ENCODE results near the gene PLEKHG3.

PLEKHG3 gene

DNA sequence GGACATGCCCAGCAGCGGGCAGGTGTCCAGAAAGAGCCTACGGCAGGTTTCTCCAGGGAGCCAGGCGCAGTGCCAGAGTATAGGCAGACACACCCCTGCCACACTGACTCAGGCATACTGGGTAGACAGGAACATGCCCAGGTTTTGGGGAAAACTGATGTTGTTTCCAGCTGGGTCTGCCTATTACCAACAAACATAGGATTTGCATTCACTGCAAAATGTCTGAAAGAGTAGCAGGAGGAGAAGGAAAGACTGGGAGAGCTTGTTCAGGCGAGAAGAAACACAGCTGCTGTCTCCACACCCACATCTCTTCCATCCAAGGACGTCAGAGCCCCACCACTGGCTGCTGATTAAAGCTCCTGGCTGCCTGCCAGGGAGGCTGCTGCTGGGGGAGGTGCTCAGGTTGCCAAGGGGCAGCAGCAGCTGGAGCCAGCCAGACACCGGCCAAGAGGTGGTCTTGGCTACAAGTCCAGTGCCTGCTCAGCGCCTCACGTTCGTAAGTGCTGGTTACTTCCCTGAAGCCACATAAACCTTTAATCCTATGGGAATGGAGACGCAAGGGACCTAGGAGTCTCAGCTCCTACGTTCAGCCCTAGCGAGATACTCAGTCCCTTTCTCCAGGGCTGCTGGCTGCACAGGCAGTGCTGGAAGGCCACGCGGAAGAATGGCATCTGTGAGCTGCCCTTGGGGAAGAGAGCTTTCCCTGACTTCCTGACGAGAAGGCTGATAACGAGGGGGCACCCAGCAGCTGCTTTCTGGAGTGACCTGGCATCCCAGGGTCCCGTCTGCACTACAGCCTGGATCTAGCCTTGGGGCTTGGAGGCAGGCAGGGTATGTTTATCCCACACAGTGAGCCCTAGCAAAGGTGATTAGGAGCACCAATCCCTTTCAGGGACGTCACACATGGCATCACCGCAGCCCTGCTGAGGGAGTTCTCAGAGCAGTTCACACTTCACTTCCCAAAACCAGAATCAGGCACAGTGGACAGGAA, 58.1 kb downstream of the PLEKHG3 start:
- no peak overlapping the region for H3K4me3 Mint-ChIP-seq
- peaks cover 3% of the 10 kb centered on the region for H3K27me3 Mint-ChIP-seq
- H3K36me3 Mint-ChIP-seq (ENCODE audit: low read depth), result no peaks in the 10 kb centered on the region
- peak; percentile 57 for DNase-seq
- peaks cover 43% of the 10 kb centered on the region for H3K4me1 Mint-ChIP-seq (ENCODE audit: low read depth)
- no peaks in the 10 kb centered on the region for H3K9me3 Mint-ChIP-seq
- no peak overlapping the region for H3K27ac Mint-ChIP-seq

- no peak for DNase-seq
- Mint-ChIP-seq H3K4me1 (ENCODE audit: low read depth) (peaks cover 39% of the 10 kb centered on the region), H3K27me3 (peaks cover 3% of the 10 kb centered on the region), H3K36me3 (ENCODE audit: low read depth) (no peaks in the 10 kb centered on the region), H3K4me3 (no peak overlapping the region), H3K27ac (no peak overlapping the region), H3K9me3 (no peaks in the 10 kb centered on the region)
Observed at GRCh38 chr14:64763085-64763782, 59.0 kb downstream of the PLEKHG3 start.

DNA sequence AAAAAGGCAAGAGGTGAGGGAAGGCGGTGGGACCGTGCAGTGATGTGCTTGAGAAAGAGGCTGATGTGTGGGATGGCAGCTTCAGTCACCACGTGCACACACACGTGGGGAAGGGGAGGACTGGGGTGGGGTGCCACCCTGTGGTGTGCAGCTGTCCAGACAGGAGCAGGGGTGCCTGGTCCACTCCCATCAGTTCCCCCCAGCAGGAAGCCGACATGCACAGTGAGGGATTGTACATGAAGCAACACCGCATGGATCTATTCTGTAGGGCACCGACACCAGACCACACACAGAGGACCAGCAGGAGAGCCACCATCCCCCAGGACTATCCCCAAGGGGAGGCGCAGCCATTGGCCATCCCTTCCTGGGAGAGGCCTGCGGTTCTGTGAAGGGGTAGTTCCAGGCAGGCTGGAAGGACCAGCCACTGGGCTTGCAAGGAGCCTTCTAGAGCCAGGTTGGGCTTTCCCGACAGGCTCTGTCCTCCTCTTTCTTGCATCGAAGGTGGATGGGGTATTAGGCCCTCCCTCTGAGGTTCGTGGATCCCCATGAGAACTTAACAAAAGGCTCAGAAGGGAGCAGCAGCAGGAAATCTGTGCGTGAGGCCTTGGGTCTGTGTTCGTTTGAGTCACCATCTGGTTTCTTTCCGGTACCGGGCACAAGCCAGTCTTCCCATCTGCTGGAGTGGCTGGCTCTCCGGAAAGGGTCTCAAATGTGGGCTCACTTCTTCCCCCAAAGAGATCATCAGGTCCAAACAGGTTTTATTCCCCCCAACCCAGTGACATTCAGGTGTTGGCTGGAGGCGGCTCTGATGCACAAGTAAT, 59.8 kb downstream of the PLEKHG3 start:
- H3K27me3 Mint-ChIP-seq, result peaks cover 3% of the 10 kb centered on the region
- H3K4me3 Mint-ChIP-seq, result peak overlapping the region; percentile 59
- no peak for DNase-seq
- peaks cover 36% of the 10 kb centered on the region for H3K4me1 Mint-ChIP-seq (ENCODE audit: low read depth)
- H3K9me3 Mint-ChIP-seq, result no peaks in the 10 kb centered on the region
- no peak overlapping the region for H3K27ac Mint-ChIP-seq
- H3K36me3 Mint-ChIP-seq (ENCODE audit: low read depth), result no peaks in the 10 kb centered on the region

DNA sequence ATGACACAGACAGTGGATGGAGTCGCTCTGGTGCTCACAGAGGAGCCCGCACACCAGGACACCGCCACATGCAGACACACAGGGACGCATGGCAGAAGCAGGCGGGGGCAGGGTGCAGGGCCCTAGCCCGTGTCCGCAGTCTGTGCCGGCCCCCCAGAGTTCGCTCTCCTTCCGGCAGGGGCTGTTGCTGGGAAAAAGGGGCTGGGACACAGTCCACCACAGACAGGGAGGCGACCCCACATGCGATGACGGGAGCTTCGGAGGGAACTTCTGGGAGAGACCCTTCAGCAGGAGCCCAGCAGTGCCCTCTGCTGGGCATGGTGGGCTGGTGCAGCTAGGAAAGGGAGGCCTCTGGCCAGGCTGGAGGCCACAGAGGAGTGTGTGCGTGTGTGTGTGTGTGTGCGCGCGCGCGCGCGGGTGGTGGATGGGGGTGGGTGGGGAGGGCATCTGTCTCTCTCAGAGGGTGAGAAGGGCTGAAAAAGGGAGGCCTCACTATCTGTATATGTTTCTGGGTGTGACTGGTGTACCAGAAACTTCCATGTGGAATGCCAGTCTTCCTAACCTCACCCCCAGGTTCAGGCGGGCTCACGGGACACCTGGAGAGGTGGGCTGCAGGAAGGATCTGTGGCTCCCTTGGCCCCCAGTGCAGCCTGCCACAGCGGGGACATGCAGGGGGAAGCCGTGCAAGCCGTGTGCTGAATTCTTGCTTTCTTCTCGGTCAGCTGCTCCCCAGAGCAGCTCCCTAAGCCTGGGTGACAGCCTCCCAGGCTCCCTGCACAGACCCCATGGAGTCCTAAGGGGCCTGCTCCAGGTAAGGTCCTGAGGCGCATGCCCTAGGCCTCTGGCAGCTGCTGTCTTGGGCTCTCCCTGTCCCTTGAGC, 60.7 kb downstream of the PLEKHG3 start:
- H3K4me3 Mint-ChIP-seq, result peak overlapping the region; percentile 59
- peak overlapping the region; percentile 47 for H3K27ac Mint-ChIP-seq
- no peaks in the 10 kb centered on the region for H3K9me3 Mint-ChIP-seq
- H3K27me3 Mint-ChIP-seq, result no peaks in the 10 kb centered on the region
- peak; percentile 83 for DNase-seq
- H3K36me3 Mint-ChIP-seq (ENCODE audit: low read depth), result no peaks in the 10 kb centered on the region
- peaks cover 32% of the 10 kb centered on the region for H3K4me1 Mint-ChIP-seq (ENCODE audit: low read depth)

DNA sequence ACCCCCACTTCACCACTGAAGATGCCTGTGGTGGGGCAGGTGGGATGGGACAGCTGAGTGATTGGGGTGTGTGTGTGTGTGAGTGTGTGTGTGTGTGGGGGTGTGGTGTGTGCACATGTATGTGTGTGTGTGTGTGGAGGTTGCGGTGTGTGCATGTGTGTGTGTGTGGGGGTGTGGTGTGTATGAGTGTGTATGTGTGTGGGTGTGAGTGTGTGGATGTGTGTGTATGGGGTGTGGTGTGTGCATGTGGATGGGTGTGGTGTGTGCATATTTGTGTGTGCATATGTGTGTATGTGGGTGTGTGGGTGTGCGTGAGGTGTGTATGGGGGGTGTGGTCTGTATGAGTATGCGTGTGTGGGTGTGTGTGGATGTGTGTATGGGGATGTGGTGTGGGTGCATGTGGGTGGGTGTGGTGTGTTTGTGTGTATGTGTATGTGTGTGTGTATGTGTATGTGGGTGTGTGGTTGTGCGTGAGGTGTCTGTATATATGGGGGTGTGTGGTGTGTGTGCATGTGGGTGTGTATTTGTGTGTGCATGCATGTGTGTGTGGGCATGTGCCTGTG, 61.6 kb downstream of the PLEKHG3 start:
- no peak overlapping the region for H3K27ac Mint-ChIP-seq
- H3K27me3 Mint-ChIP-seq, result no peaks in the 10 kb centered on the region

GRCh38 chr14:64766430-64767151, 62.4 kb downstream of the PLEKHG3 start:
- no peak for DNase-seq
- Mint-ChIP-seq H3K4me1 (ENCODE audit: low read depth) (peaks cover 33% of the 10 kb centered on the region), H3K9me3 (no peaks in the 10 kb centered on the region), H3K27ac (no peak overlapping the region), H3K27me3 (no peaks in the 10 kb centered on the region), H3K36me3 (ENCODE audit: low read depth) (no peaks in the 10 kb centered on the region), H3K4me3 (no peak overlapping the region)

More for the DNA sequence above, 61.6 kb downstream of the PLEKHG3 start:
- Mint-ChIP-seq H3K4me1 (ENCODE audit: low read depth) (peaks cover 30% of the 10 kb centered on the region), H3K9me3 (no peaks in the 10 kb centered on the region), H3K4me3 (no peak overlapping the region), H3K36me3 (ENCODE audit: low read depth) (no peaks in the 10 kb centered on the region)
- no peak for DNase-seq

GRCh38 chr14:64767215-64767964, 63.2 kb downstream of the PLEKHG3 start:
- Mint-ChIP-seq H3K36me3 (ENCODE audit: low read depth) (no peaks in the 10 kb centered on the region), H3K27ac (no peak overlapping the region), H3K9me3 (no peaks in the 10 kb centered on the region), H3K27me3 (no peaks in the 10 kb centered on the region), H3K4me1 (ENCODE audit: low read depth) (peaks cover 28% of the 10 kb centered on the region), H3K4me3 (no peak overlapping the region)
- DNase-seq, result no peak

DNA sequence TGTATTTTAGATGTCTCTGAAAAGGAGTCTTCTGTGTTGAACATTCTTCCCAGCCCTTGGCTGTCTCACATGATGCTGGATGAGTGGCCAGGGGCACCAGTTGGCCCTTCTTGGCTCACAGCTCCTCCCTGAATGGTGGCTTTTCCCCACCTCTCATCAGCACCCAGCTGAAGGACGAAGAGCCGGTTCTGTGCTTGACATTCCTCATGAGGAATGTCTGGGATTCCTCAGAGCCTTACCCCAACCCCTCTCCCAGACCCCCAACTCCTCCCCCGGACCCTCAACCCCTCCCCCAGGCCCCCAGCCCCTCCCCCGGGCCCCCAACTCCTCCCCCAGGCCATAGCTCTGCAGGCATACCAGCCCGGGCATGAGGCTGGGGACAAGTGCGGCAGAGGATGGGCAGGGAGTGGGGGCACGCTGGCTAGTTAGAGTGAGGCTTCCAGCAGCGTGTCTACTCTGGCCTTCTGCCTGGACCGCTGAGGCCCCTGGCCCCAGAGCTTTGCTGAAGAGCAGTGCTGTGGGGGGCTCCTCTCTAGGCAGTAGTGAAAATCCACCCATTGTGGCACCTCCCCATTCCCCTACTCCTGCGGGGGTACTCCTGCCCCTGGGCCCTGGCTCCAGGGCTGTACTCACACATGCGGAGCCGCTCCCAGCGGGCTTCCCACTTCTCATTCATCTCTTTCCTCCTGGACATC, 64.3 kb downstream of the PLEKHG3 start:
- Mint-ChIP-seq H3K4me3 (no peak overlapping the region), H3K4me1 (ENCODE audit: low read depth) (peaks cover 22% of the 10 kb centered on the region), H3K27me3 (no peaks in the 10 kb centered on the region), H3K27ac (no peak overlapping the region), H3K36me3 (ENCODE audit: low read depth) (no peaks in the 10 kb centered on the region), H3K9me3 (no peaks in the 10 kb centered on the region)
- no peak for DNase-seq

GRCh38 chr14:64769096-64770020, 65.1 kb downstream of the PLEKHG3 start:
- no peaks in the 10 kb centered on the region for H3K9me3 Mint-ChIP-seq
- no peaks in the 10 kb centered on the region for H3K27me3 Mint-ChIP-seq
- peaks cover 14% of the 10 kb centered on the region for H3K4me1 Mint-ChIP-seq (ENCODE audit: low read depth)
- no peak overlapping the region for H3K4me3 Mint-ChIP-seq
- DNase-seq, result no peak
- H3K36me3 Mint-ChIP-seq (ENCODE audit: low read depth), result no peaks in the 10 kb centered on the region
- H3K27ac Mint-ChIP-seq, result no peak overlapping the region

- Mint-ChIP-seq H3K27ac (no peak overlapping the region), H3K4me1 (ENCODE audit: low read depth) (peaks cover 10% of the 10 kb centered on the region), H3K27me3 (no peaks in the 10 kb centered on the region), H3K9me3 (no peaks in the 10 kb centered on the region), H3K36me3 (ENCODE audit: low read depth) (no peaks in the 10 kb centered on the region), H3K4me3 (no peak overlapping the region)
- DNase-seq, result no peak
Observed at GRCh38 chr14:64770751-64771150, 66.5 kb downstream of the PLEKHG3 start.

DNA sequence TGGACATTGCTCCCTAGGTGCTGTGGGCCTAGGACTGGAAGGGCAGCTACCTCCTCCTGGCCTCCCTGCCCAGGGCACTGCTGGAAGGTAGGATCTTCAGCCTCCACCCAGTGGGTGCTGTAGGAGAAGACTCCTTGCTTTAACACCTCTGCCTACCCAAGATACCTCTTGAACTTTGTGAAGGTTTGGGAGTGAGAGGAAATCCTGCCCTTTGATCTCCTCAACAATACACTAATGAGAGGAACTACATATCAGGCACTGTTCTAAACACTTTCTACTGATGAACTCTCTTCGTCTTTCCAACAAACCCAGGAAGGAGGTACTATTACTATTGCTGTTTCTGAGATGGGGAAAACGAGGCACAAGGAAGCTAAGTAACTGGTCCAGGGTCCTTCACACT, 66.9 kb downstream of the PLEKHG3 start:
- Mint-ChIP-seq H3K9me3 (no peaks in the 10 kb centered on the region), H3K4me1 (ENCODE audit: low read depth) (peaks cover 7% of the 10 kb centered on the region), H3K27ac (no peak overlapping the region), H3K4me3 (no peak overlapping the region), H3K36me3 (ENCODE audit: low read depth) (no peaks in the 10 kb centered on the region), H3K27me3 (no peaks in the 10 kb centered on the region)
- DNase-seq, result no peak
